ENCODE measurements around the gene HLA-DMA. TPM values are rescaled to one million over a fixed set of nuclear protein-coding genes. Genes with fewer than 3 reads are reported as not detected.

The HLA-DMA gene
- total and polyA plus RNA-seq, 7 donors: 16.3 to 131 (median 22.2) TPM

DNA sequence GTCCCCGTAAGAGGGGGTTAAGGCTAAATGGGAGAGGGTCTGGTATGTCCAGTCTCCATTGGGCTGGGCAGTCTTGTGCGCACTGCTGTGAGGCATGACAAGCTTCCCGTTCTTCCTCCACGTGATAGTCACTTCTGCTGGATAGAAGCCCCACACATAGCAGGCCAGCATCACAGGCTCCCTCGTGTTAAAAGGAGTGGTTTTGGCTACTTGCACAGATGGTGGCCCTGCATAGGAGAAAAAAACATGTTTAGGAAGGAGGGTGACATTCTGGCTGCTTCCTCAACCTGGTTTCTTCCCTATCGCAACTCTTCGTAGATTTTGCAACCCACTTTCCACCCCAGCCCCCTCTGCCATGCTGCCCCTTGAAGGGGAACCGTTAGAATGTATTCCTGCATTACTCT is 15.7 kb downstream of the HLA-DMA start:
- H3K27me3 ChIP-seq: no peaks in the 10 kb centered on the region
- no peak overlapping the region for H3K4me3 ChIP-seq
- H3K27ac ChIP-seq: peak overlapping the region in 2 of 4 donors; percentile 19 to 26
- WGBS, 2 donors: 80 to 82% methylated on average over 8 of the region's 8 CpGs
- H3K36me3 ChIP-seq: no peaks in the 10 kb centered on the region
- no peaks in the 10 kb centered on the region for H3K9me3 ChIP-seq
- intact Hi-C loops (cut with DNase I): no loop called here
- no peak for TF ChIP-seq EP300 (IDR thresholded peaks at IDR 0.05)
- TF ChIP-seq POLR2A (IDR thresholded peaks at IDR 0.05): no peak
- peak; percentile 72 for DNase-seq
- H3K4me1 ChIP-seq: peaks cover 0 to 6% (median 5%) of the 10 kb centered on the region in 4 donors

DNA sequence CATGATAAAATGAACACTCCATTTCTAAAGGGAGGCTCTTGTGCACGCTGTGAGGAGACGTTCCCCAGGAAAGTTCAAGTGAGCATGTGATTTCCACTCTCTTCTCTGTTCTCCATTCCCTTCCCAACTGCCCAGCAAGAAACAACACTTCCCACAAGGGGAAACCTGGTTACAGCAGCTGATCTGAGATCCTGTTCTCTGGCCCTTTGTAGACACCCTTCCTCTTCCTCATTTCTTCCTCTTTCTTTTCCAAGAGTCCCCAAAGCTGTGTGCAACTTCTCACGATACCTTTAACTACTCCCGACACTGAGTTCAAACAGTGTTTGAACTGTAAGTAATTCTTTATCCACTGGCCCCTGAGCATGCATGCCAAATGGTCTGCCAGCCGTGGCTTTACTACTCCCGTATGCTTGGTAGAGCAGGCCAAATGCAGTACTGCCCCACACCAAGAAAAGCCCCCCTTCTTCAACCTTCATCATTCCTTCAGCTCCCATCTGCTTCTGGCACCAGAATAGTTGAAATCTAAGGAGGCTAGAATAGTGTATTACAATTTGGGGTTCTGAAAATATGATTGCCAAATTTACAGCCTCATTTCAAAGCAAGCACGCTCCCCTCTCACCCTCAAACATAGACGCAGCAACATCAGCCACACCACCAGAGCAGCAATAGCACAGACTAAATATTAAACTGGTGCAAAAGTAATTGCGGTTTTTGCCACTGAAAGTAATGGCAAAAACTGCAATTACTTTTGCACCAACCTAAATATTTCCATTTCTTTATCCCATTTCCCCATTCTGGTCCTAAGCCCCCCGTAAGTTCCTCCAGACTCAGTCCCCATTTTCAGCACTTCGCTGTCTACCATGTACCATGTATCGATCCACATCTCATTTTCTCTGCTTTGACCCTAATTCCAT is 16.4 kb downstream of the HLA-DMA start:
- TF ChIP-seq CTCF (IDR thresholded peaks at IDR 0.05) (no peak), EP300 (IDR thresholded peaks at IDR 0.05) (no peak), POLR2A (IDR thresholded peaks at IDR 0.05) (no peak), POLR2AphosphoS5 (IDR thresholded peaks at IDR 0.05) (no peak)
- Histone ChIP-seq H3K27ac (peak overlapping the region in 3 of 4 donors; percentile 13 to 26 (median 19)), H3K27me3 (no peaks in the 10 kb centered on the region), H3K36me3 (no peaks in the 10 kb centered on the region), H3K4me3 (no peak overlapping the region), H3K9me3 (no peaks in the 10 kb centered on the region), H3K4me1 (peaks cover 0 to 6% (median 6%) of the 10 kb centered on the region in 4 donors)
- WGBS, 2 donors: 83 to 84% methylated on average over 12 of the region's 12 CpGs
- intact Hi-C loops (cut with DNase I): no loop called here
- DNase-seq: no peak

- TF ChIP-seq EP300 (IDR thresholded peaks at IDR 0.05): no peak
- no peak for TF ChIP-seq POLR2AphosphoS5 (IDR thresholded peaks at IDR 0.05)
- TF ChIP-seq CTCF (IDR thresholded peaks at IDR 0.05): no peak
- no peak for TF ChIP-seq POLR2A (IDR thresholded peaks at IDR 0.05)
- Histone ChIP-seq H3K4me1 (peaks cover 0 to 6% (median 4%) of the 10 kb centered on the region in 4 donors), H3K4me3 (no peak overlapping the region), H3K9me3 (no peaks in the 10 kb centered on the region), H3K36me3 (no peaks in the 10 kb centered on the region), H3K27ac (no peak overlapping the region), H3K27me3 (no peaks in the 10 kb centered on the region)
- intact Hi-C loops (cut with DNase I): no loop called here
- WGBS, 2 donors: 90 to 92% methylated on average over 4 of the region's 4 CpGs
- DNase-seq: no peak
These were observed 17.2 kb downstream of the HLA-DMA start for GRCh38 chr6:32935551-32936238.

GRCh38 chr6:32933661-32934085 is 19.2 kb downstream of the HLA-DMA start:
- no peaks in the 10 kb centered on the region for H3K27me3 ChIP-seq
- 1 to 5% methylated on average over 3 of the region's 3 CpGs for WGBS, 2 donors
- intact Hi-C loops (cut with DNase I): loop anchor here (1.0 to 5.0 kb wide), 3 partner anchors 34 to 51 kb away; partner anchors contain the start of gene BRD2
- H3K9me3 ChIP-seq: no peaks in the 10 kb centered on the region
- peaks cover 0 to 6% (median 0%) of the 10 kb centered on the region in 4 donors for H3K4me1 ChIP-seq
- no peak overlapping the region for H3K4me3 ChIP-seq
- peak; percentile 87 for DNase-seq
- H3K27ac ChIP-seq: no peak overlapping the region
- peak in 1 of 4 donors; percentile 32 for TF ChIP-seq POLR2AphosphoS5 (IDR thresholded peaks at IDR 0.05)
- peak; percentile 40 to 75 (median 69) for TF ChIP-seq CTCF (IDR thresholded peaks at IDR 0.05)
- TF ChIP-seq POLR2A (IDR thresholded peaks at IDR 0.05): no peak
- TF ChIP-seq EP300 (IDR thresholded peaks at IDR 0.05): no peak
- no peaks in the 10 kb centered on the region for H3K36me3 ChIP-seq

All from sigmoid colon (tissue), 7 donors.